Adipocyte (in vitro differentiated cells): Measurements from ENCODE around the gene ARHGEF28.

Experiments used
- DNase-seq: peaks from one replicate; pipeline ENCODE4 v3.0.0-alpha.2; 2015; ENCODE audit warnings: low read depth
- H3K27me3 ChIP-seq: replicated peaks from 2 replicates; pipeline ENCODE4 v1.7.0; 2013; ENCODE audit warnings: mild to moderate bottlenecking, low read length, moderate library complexity; ENCODE audit not compliant: control insufficient read depth, insufficient read depth
- H3K36me3 ChIP-seq: 2 replicates; pipeline ENCODE4 v1.7.0; 2013; ENCODE audit warnings: low read length, mild to moderate bottlenecking, moderate library complexity; ENCODE audit not compliant: control insufficient read depth, insufficient read depth, severe bottlenecking
- H3K4me1 ChIP-seq: 2 replicates; pipeline ENCODE4 v1.7.0; 2013; ENCODE audit warnings: mild to moderate bottlenecking, low read length, moderate library complexity; ENCODE audit not compliant: control insufficient read depth, insufficient read depth
- H3K4me3 ChIP-seq: 2 replicates; pipeline ENCODE4 v1.7.0; 2013; ENCODE audit warnings: mild to moderate bottlenecking, low read length, moderate library complexity
- H3K9ac ChIP-seq: 2 replicates; pipeline ENCODE4 v1.7.0; 2013; ENCODE audit warnings: mild to moderate bottlenecking, low read length, moderate library complexity
- H3K9me3 ChIP-seq: 2 replicates; pipeline ENCODE4 v1.7.0; 2013; ENCODE audit warnings: mild to moderate bottlenecking, low read length, moderate library complexity; ENCODE audit not compliant: control insufficient read depth

The ARHGEF28 gene

GRCh38 chr5:73605223-73606087 lies 20.5 kb upstream of the ARHGEF28 start:
- Histone ChIP-seq H3K9me3 (peaks cover 16% of the 10 kb centered on the region), H3K36me3 (no peaks in the 10 kb centered on the region), H3K27me3 (no peaks in the 10 kb centered on the region), H3K9ac (no peak overlapping the region), H3K4me1 (no peaks in the 10 kb centered on the region), H3K4me3 (no peak overlapping the region)
- DNase-seq: no peak

GRCh38 chr5:73606206-73606753 lies 19.7 kb upstream of the ARHGEF28 start:
- Histone ChIP-seq H3K9ac (no peak overlapping the region), H3K4me1 (no peaks in the 10 kb centered on the region), H3K36me3 (no peaks in the 10 kb centered on the region), H3K27me3 (no peaks in the 10 kb centered on the region), H3K4me3 (no peak overlapping the region), H3K9me3 (peaks cover 13% of the 10 kb centered on the region)
- no peak for DNase-seq

- Histone ChIP-seq H3K4me3 (no peak overlapping the region), H3K36me3 (no peaks in the 10 kb centered on the region), H3K9me3 (peaks cover 4% of the 10 kb centered on the region), H3K9ac (no peak overlapping the region), H3K27me3 (no peaks in the 10 kb centered on the region), H3K4me1 (no peaks in the 10 kb centered on the region)
- DNase-seq: no peak
These were observed 18.8 kb upstream of the ARHGEF28 start for GRCh38 chr5:73607228-73607627.

- no peaks in the 10 kb centered on the region for H3K4me1 ChIP-seq
- no peak overlapping the region for H3K9ac ChIP-seq
- no peak overlapping the region for H3K4me3 ChIP-seq
- H3K9me3 ChIP-seq: no peaks in the 10 kb centered on the region
- no peaks in the 10 kb centered on the region for H3K36me3 ChIP-seq
- H3K27me3 ChIP-seq: no peaks in the 10 kb centered on the region
- no peak for DNase-seq
These were observed 13.2 kb upstream of the ARHGEF28 start for GRCh38 chr5:73612799-73613198.

- DNase-seq: no peak
- Histone ChIP-seq H3K36me3 (no peaks in the 10 kb centered on the region), H3K4me3 (no peak overlapping the region), H3K4me1 (no peaks in the 10 kb centered on the region), H3K9ac (no peak overlapping the region), H3K9me3 (no peaks in the 10 kb centered on the region), H3K27me3 (no peaks in the 10 kb centered on the region)
These were observed 10.9 kb upstream of the ARHGEF28 start for GRCh38 chr5:73615085-73615484.

GRCh38 chr5:73615947-73616346 lies 10.0 kb upstream of the ARHGEF28 start:
- Histone ChIP-seq H3K9ac (no peak overlapping the region), H3K9me3 (no peaks in the 10 kb centered on the region), H3K4me3 (no peak overlapping the region), H3K4me1 (no peaks in the 10 kb centered on the region), H3K36me3 (no peaks in the 10 kb centered on the region), H3K27me3 (no peaks in the 10 kb centered on the region)
- DNase-seq: no peak

GRCh38 chr5:73617510-73618279 lies 8.3 kb upstream of the ARHGEF28 start:
- peak; percentile 35 for DNase-seq
- Histone ChIP-seq H3K4me3 (no peak overlapping the region), H3K4me1 (no peaks in the 10 kb centered on the region), H3K27me3 (no peaks in the 10 kb centered on the region), H3K36me3 (no peaks in the 10 kb centered on the region), H3K9me3 (no peaks in the 10 kb centered on the region), H3K9ac (no peak overlapping the region)

GRCh38 chr5:73619606-73620333 lies 6.2 kb upstream of the ARHGEF28 start:
- DNase-seq: no peak
- Histone ChIP-seq H3K27me3 (no peaks in the 10 kb centered on the region), H3K9ac (no peak overlapping the region), H3K9me3 (no peaks in the 10 kb centered on the region), H3K4me3 (no peak overlapping the region), H3K4me1 (no peaks in the 10 kb centered on the region), H3K36me3 (no peaks in the 10 kb centered on the region)

GRCh38 chr5:73620334-73620687 lies 5.7 kb upstream of the ARHGEF28 start:
- no peaks in the 10 kb centered on the region for H3K36me3 ChIP-seq

GRCh38 chr5:73623060-73623459 lies 2.9 kb upstream of the ARHGEF28 start:
- H3K4me1 ChIP-seq: peaks cover 5% of the 10 kb centered on the region
- peaks cover 4% of the 10 kb centered on the region for H3K27me3 ChIP-seq
- H3K9ac ChIP-seq: no peak overlapping the region
- H3K36me3 ChIP-seq: no peaks in the 10 kb centered on the region
- H3K9me3 ChIP-seq: no peaks in the 10 kb centered on the region
- no peak for DNase-seq
- H3K4me3 ChIP-seq: no peak overlapping the region

More at GRCh38 chr5:73620334-73620687, 5.7 kb upstream of the ARHGEF28 start:
- Histone ChIP-seq H3K9ac (no peak overlapping the region), H3K27me3 (no peaks in the 10 kb centered on the region), H3K4me1 (peaks cover 4% of the 10 kb centered on the region), H3K9me3 (no peaks in the 10 kb centered on the region), H3K4me3 (no peak overlapping the region)
- DNase-seq: no peak

GRCh38 chr5:73623901-73624404 lies 2.0 kb upstream of the ARHGEF28 start:
- Histone ChIP-seq H3K4me3 (no peak overlapping the region), H3K4me1 (peaks cover 5% of the 10 kb centered on the region), H3K27me3 (peaks cover 4% of the 10 kb centered on the region), H3K9me3 (no peaks in the 10 kb centered on the region), H3K36me3 (no peaks in the 10 kb centered on the region), H3K9ac (no peak overlapping the region)
- DNase-seq: no peak
